ENCODE data around the gene POLR2A.
A peak's percentile ranks its signal among the peaks of the same experiment; 100 is the strongest.
"Not testable (repeated sequence)": the region's sequence is repeated elsewhere in the genome, so short reads cannot be mapped to it uniquely, and the experiment has no call there.

The POLR2A gene

DNA sequence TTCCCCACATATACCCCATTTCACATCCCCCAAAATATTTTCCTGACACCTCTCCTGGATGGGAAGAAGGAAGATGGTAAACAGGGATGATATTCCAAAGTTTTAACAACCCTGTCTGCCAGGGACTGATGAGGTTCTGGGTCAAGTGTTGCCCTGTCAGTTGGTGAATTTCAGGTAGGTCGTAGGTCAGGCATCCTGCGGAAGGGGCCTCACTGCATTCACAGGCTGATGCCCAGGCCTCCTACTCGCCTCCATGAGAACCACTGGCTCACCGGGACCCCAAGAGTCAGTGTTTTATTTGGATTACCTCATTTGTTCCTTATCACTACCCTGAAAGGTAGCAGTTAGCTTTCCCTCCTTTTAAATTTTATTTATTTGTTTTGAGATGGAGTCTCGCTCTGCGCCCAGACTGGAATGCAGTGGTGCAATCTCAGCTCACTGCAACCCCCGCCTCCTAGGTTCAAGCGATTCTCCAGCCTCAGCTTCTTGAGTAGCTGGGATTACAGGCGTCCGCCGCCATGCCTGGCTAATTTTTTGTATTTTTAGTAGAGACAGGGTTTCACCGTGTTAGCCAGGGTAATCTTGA lies 15.3 kb upstream of the POLR2A start:
- H3K4me1 ChIP-seq (ENCODE audit: control insufficient read depth in 5 of 5, insufficient read depth in 5 of 5, low read length in 5 of 5) = peaks cover 0 to 47% (median 36%) of the 10 kb centered on the region in 5 donors
- H3K4me3 ChIP-seq (ENCODE audit: low read depth in 1 of 5, low read length in 5 of 5) = no peak overlapping the region
- no peak overlapping the region for H3K27ac ChIP-seq (ENCODE audit: low read depth, low read length)

DNA sequence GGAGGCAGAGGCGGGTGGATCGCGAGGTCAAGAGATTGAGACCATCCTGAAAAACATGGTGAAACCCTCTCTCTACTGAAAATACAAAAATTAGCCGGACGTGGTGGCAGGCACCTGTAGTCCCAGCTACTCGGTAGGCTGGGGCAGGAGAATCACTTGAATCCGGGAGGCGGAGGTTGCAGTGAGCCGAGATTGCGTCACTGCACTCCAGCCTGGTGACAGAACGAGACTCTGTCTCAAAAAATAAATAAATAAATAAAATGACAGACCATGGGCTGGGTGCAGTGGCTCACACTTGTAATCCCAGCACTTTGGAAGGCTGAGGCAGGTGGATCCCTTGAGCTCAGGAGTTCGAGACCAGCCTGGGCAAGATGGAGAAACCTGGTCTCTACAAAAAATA lies 14.3 kb upstream of the POLR2A start:
- H3K27me3 ChIP-seq (ENCODE audit: control insufficient read depth in 5 of 5, insufficient read depth in 4 of 5, low read length in 5 of 5); H3K9ac ChIP-seq (ENCODE audit: low read length in 5 of 5); H3K9me3 ChIP-seq (ENCODE audit: control insufficient read depth in 5 of 5, low read length in 5 of 5); H3K27ac ChIP-seq (ENCODE audit: low read depth, low read length); H3K4me3 ChIP-seq (ENCODE audit: low read depth in 1 of 5, low read length in 5 of 5): not testable (repeated sequence)
- Histone ChIP-seq H3K36me3 (ENCODE audit: control insufficient read depth in 5 of 5, insufficient read depth in 5 of 5, low read length in 5 of 5) (peaks cover 0 to 22% (median 12%) of the 10 kb centered on the region in 5 donors), H3K4me1 (ENCODE audit: control insufficient read depth in 5 of 5, insufficient read depth in 5 of 5, low read length in 5 of 5) (peaks cover 0 to 56% (median 38%) of the 10 kb centered on the region in 5 donors)

More for the DNA sequence above, 15.3 kb upstream of the POLR2A start:
- Histone ChIP-seq H3K27me3 (ENCODE audit: control insufficient read depth in 5 of 5, insufficient read depth in 4 of 5, low read length in 5 of 5) (no peaks in the 10 kb centered on the region), H3K9ac (ENCODE audit: low read length in 5 of 5) (peak overlapping the region in 1 of 5 donors; percentile 14), H3K36me3 (ENCODE audit: control insufficient read depth in 5 of 5, insufficient read depth in 5 of 5, low read length in 5 of 5) (peaks cover 0 to 28% (median 14%) of the 10 kb centered on the region in 5 donors), H3K9me3 (ENCODE audit: control insufficient read depth in 5 of 5, low read length in 5 of 5) (no peaks in the 10 kb centered on the region)

DNA sequence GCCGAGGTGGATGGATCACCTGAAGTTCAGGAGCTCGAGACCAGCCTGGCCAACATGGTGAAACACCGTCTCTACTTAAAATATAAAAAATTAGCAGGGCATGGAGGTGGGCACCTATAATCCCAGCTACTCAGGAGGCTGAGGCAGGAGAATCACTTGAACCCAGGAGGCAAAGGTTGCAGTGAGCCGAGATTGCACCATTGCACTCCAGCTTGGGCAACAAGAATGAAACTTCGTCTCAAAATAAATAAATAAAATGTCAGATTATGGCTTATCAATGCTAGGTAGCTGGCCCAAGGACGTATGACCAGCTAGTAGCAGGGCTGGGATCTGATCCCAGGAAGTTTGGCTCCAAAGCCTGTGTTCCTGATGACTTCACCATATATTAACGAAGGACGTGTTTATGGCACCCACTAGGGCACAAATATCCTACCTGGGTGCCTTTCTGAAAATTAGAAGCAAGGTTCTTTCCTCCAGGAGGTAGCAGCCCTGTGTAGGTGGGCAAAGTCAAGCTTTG lies 13.7 kb upstream of the POLR2A start:
- peak overlapping the region in 1 of 5 donors; percentile 39 for H3K9ac ChIP-seq (ENCODE audit: low read length in 5 of 5)
- H3K4me1 ChIP-seq (ENCODE audit: control insufficient read depth in 5 of 5, insufficient read depth in 5 of 5, low read length in 5 of 5) = peaks cover 0 to 62% (median 41%) of the 10 kb centered on the region in 5 donors
- H3K36me3 ChIP-seq (ENCODE audit: control insufficient read depth in 5 of 5, insufficient read depth in 5 of 5, low read length in 5 of 5) = peaks cover 0 to 19% (median 11%) of the 10 kb centered on the region in 5 donors
- H3K4me3 ChIP-seq (ENCODE audit: low read depth in 1 of 5, low read length in 5 of 5); H3K27ac ChIP-seq (ENCODE audit: low read depth, low read length); H3K9me3 ChIP-seq (ENCODE audit: control insufficient read depth in 5 of 5, low read length in 5 of 5); H3K27me3 ChIP-seq (ENCODE audit: control insufficient read depth in 5 of 5, insufficient read depth in 4 of 5, low read length in 5 of 5): not testable (repeated sequence)

GRCh38 chr17:7471729-7472128 lies 12.4 kb upstream of the POLR2A start:
- H3K4me1 ChIP-seq (ENCODE audit: control insufficient read depth in 5 of 5, insufficient read depth in 5 of 5, low read length in 5 of 5) = peaks cover 11 to 66% (median 49%) of the 10 kb centered on the region in 5 donors
- peak overlapping the region in 1 of 5 donors; percentile 56 for H3K9ac ChIP-seq (ENCODE audit: low read length in 5 of 5)
- no peak overlapping the region for H3K4me3 ChIP-seq (ENCODE audit: low read depth in 1 of 5, low read length in 5 of 5)
- H3K27me3 ChIP-seq (ENCODE audit: control insufficient read depth in 5 of 5, insufficient read depth in 4 of 5, low read length in 5 of 5) = no peaks in the 10 kb centered on the region
- no peaks in the 10 kb centered on the region for H3K9me3 ChIP-seq (ENCODE audit: control insufficient read depth in 5 of 5, low read length in 5 of 5)
- H3K27ac ChIP-seq (ENCODE audit: low read depth, low read length) = no peak overlapping the region
- peaks cover 0 to 7% (median under 1%) of the 10 kb centered on the region in 5 donors for H3K36me3 ChIP-seq (ENCODE audit: control insufficient read depth in 5 of 5, insufficient read depth in 5 of 5, low read length in 5 of 5)

GRCh38 chr17:7474767-7475166 lies 9.4 kb upstream of the POLR2A start:
- H3K9me3 ChIP-seq (ENCODE audit: control insufficient read depth in 5 of 5, low read length in 5 of 5); H3K4me3 ChIP-seq (ENCODE audit: low read depth in 1 of 5, low read length in 5 of 5); H3K9ac ChIP-seq (ENCODE audit: low read length in 5 of 5); H3K36me3 ChIP-seq (ENCODE audit: control insufficient read depth in 5 of 5, insufficient read depth in 5 of 5, low read length in 5 of 5); H3K27me3 ChIP-seq (ENCODE audit: control insufficient read depth in 5 of 5, insufficient read depth in 4 of 5, low read length in 5 of 5): not testable (repeated sequence)
- Histone ChIP-seq H3K4me1 (ENCODE audit: control insufficient read depth in 5 of 5, insufficient read depth in 5 of 5, low read length in 5 of 5) (peaks cover 11 to 66% (median 50%) of the 10 kb centered on the region in 5 donors), H3K27ac (ENCODE audit: low read depth, low read length) (peak overlapping the region; percentile 95)

DNA sequence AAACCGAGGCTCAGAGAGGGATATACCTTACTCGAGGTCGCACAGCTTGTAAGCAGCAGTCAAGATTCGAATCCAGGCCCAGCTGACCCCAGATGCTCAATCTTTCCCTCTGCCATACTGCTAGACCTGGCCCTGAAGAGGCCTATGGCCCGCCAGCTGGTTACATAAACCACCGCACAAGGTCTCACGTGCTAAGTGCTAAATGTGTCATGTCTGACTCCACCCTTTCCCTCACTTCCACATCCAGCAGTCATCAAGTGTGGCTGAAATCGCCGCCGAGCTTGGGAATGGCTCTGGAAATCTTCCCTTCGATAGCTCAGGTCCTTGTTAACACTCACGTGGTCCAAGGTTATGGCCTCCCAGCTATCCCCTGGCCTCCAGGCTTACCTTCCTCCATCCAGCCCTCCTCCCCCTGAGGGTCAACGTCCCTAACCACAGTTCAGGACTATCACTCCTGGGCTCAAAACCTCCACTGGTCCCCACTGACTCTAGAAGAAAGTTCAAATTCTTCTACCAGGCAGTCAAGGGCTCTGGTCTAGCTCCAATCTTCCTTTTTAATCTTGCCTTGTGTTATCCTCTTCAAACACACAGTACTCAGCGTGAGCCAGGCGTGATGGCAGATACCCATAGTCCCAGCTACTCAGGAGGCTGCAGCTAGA lies 8.3 kb upstream of the POLR2A start:
- peak overlapping the region; percentile 95 for H3K27ac ChIP-seq (ENCODE audit: low read depth, low read length)
- peaks cover 0 to 2% (median 0%) of the 10 kb centered on the region in 5 donors for H3K36me3 ChIP-seq (ENCODE audit: control insufficient read depth in 5 of 5, insufficient read depth in 5 of 5, low read length in 5 of 5)
- H3K4me3 ChIP-seq (ENCODE audit: low read depth in 1 of 5, low read length in 5 of 5) = peak overlapping the region in 4 of 5 donors; percentile 7 to 48 (median 28)
- no peaks in the 10 kb centered on the region for H3K9me3 ChIP-seq (ENCODE audit: control insufficient read depth in 5 of 5, low read length in 5 of 5)
- H3K9ac ChIP-seq (ENCODE audit: low read length in 5 of 5) = peak overlapping the region; percentile 1 to 48 (median 34)
- H3K4me1 ChIP-seq (ENCODE audit: control insufficient read depth in 5 of 5, insufficient read depth in 5 of 5, low read length in 5 of 5) = peaks cover 11 to 68% (median 55%) of the 10 kb centered on the region in 5 donors
- no peaks in the 10 kb centered on the region for H3K27me3 ChIP-seq (ENCODE audit: control insufficient read depth in 5 of 5, insufficient read depth in 4 of 5, low read length in 5 of 5)

DNA sequence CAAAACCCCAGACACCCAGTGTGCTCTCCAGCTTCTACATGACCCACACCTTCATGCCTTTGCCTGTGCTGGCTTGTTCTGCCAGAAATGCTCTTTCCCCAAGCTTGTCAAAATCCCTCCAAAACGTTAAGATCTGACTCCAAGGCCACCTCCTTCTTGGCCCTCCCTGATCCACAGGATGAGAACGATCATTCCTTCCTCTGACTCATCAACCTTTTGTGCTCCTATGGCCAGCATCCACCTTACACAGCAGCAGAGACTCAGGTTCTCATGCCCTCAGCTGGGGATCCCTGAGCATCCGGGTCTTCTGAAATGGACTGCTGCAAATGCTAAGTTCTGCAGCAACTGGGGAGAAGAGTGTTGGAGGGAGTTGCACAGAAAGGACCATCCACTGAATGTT lies 7.7 kb upstream of the POLR2A start:
- Histone ChIP-seq H3K27me3 (ENCODE audit: control insufficient read depth in 5 of 5, insufficient read depth in 4 of 5, low read length in 5 of 5) (no peaks in the 10 kb centered on the region), H3K9ac (ENCODE audit: low read length in 5 of 5) (peak overlapping the region in 3 of 5 donors; percentile 1 to 48 (median 34)), H3K27ac (ENCODE audit: low read depth, low read length) (peak overlapping the region; percentile 95), H3K36me3 (ENCODE audit: control insufficient read depth in 5 of 5, insufficient read depth in 5 of 5, low read length in 5 of 5) (peaks cover 0 to under 1% (median 0%) of the 10 kb centered on the region in 5 donors), H3K4me1 (ENCODE audit: control insufficient read depth in 5 of 5, insufficient read depth in 5 of 5, low read length in 5 of 5) (peaks cover 11 to 68% (median 54%) of the 10 kb centered on the region in 5 donors), H3K4me3 (ENCODE audit: low read depth in 1 of 5, low read length in 5 of 5) (peak overlapping the region in 2 of 5 donors; percentile 7 to 30), H3K9me3 (ENCODE audit: control insufficient read depth in 5 of 5, low read length in 5 of 5) (no peaks in the 10 kb centered on the region)

DNA sequence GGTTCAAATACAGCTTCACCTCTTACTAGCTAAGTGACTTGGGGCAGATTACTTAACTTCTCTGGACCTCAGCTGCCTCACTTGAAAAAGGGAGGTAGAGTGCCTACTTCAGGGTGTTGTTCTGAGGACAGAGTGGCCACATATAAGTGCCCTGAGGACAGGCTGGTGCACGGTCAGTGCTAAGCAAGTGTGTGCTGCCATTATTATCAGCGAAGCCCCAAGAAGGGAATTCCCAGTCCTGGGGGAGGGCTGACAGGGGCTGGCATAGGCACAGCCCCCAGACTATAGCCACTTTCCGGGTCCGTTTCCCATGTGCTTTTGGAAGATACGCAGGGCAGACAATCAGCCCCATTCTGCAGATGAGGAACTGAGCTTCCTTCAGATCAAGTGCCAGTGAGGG lies 7.2 kb upstream of the POLR2A start:
- H3K4me1 ChIP-seq (ENCODE audit: control insufficient read depth in 5 of 5, insufficient read depth in 5 of 5, low read length in 5 of 5) = peaks cover 11 to 65% (median 53%) of the 10 kb centered on the region in 5 donors
- H3K36me3 ChIP-seq (ENCODE audit: control insufficient read depth in 5 of 5, insufficient read depth in 5 of 5, low read length in 5 of 5) = no peaks in the 10 kb centered on the region
- H3K27ac ChIP-seq (ENCODE audit: low read depth, low read length) = peak overlapping the region; percentile 95
- no peaks in the 10 kb centered on the region for H3K9me3 ChIP-seq (ENCODE audit: control insufficient read depth in 5 of 5, low read length in 5 of 5)
- H3K4me3 ChIP-seq (ENCODE audit: low read depth in 1 of 5, low read length in 5 of 5) = peak overlapping the region; percentile 68 to 89 (median 84)
- no peaks in the 10 kb centered on the region for H3K27me3 ChIP-seq (ENCODE audit: control insufficient read depth in 5 of 5, insufficient read depth in 4 of 5, low read length in 5 of 5)
- peak overlapping the region in 2 of 5 donors; percentile 83 to 88 for H3K9ac ChIP-seq (ENCODE audit: low read length in 5 of 5)

DNA sequence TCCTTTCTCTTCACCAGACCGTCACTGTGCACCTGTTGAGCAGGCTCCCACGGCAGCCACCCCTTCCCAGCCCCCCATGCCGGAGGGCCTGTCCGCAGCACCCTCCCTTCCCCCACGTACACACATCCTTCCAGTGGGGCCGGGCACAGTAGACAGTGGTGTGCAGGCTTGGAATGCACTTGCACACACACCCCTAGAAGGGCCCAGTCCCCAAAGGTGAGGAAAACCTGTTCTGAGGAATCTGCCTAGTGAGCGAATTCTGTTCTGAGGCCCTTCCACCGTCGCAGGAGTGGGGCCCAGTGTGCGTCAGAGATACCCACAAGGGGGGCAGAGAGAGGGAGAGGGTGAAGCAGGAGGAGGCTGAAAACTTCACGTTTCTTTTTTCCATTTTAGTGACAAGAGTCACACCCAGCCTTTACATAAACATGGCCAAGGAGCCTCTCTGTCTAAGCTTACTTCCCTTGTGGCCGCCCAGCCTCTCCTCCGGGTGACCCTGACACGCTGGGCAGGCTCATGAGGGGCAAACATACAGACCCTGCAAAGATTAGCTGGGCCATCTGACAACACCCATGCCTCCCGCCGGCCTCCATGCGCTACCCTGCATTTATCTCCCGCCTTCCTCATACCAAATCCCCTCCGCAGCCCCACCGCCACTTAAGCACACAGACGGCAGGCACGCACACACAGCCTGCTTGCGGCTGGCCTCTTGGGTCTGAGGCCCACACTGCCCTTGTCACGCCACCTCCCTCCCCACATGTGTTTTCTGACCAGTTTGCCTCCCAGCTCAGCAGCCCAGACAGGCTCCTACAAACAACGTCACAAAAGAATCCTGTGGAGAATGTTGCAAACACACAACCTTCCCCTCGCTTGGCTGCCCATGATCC lies 6.5 kb upstream of the POLR2A start:
- peaks cover 11 to 65% (median 53%) of the 10 kb centered on the region in 5 donors for H3K4me1 ChIP-seq (ENCODE audit: control insufficient read depth in 5 of 5, insufficient read depth in 5 of 5, low read length in 5 of 5)
- H3K27ac ChIP-seq (ENCODE audit: low read depth, low read length) = peak overlapping the region; percentile 95
- H3K36me3 ChIP-seq (ENCODE audit: control insufficient read depth in 5 of 5, insufficient read depth in 5 of 5, low read length in 5 of 5) = no peaks in the 10 kb centered on the region
- no peaks in the 10 kb centered on the region for H3K9me3 ChIP-seq (ENCODE audit: control insufficient read depth in 5 of 5, low read length in 5 of 5)
- peak overlapping the region; percentile 81 to 99 (median 87) for H3K4me3 ChIP-seq (ENCODE audit: low read depth in 1 of 5, low read length in 5 of 5)
- peak overlapping the region; percentile 25 to 88 (median 70) for H3K9ac ChIP-seq (ENCODE audit: low read length in 5 of 5)
- no peaks in the 10 kb centered on the region for H3K27me3 ChIP-seq (ENCODE audit: control insufficient read depth in 5 of 5, insufficient read depth in 4 of 5, low read length in 5 of 5)

Measured in subcutaneous abdominal adipose tissue (tissue), 5 donors.